NCI-H1105 (cell line): ENCODE results near the gene IRF8.

Experiments
- DNase-seq: peaks from one replicate; lab custom pipeline; 2025; lab: John Stamatoyannopoulos, UW

IRF8 gene

DNA sequence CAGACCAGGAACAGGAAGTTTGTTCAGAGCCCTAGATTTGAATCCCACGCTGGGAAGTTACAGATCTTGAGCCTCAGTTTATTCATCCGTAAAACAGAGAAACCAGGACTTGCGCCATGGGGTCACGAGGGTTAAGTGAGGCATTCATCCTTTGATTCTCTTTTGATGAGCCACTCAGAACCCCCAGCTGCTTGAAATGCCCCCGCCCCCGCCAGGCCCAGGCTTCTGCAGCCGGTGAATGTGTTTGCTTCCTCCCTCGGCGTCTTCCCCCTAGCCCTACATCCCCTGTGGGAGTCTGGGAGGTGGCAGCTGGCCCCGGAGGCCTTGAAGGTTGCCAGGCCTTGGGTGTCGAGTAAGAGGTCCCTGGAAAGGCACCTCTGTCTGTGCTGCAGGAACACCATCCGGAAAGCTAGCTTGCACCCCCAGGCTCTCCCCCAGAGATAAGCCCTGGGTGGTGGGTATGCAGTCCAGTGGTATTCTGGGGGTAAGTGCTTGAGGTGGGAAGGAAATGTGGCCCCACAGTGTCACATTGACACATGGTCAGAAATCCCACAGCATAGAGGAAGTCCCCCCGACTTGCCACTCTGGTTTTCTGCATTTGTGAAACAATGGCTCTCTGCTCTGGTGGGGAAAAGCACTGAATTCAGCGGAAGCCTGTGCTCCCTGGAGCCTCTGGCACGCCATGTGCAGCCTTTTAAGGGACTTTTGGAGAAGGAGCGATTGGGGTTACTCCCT, 14.9 kb downstream of the IRF8 start:
- DNase-seq, result no peak

DNA sequence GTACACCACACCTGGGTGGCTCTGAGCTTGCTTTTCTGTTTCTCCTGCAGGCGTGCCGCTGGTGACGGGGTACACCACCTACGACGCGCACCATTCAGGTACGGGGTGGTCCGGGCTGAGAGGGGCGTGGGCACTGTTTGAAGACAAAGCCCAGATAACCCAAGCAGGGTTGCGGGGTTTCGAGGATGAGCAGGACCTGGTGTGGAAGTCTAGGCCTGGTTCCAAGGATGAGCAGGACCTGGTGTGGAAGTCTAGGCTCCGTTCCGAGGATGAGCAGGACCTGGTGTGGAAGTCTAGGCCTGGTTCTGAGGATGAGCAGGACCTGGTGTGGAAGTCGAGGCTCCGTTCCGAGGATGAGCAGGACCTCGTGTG, 15.4 kb downstream of the IRF8 start:
- DNase-seq, result no peak

DNA sequence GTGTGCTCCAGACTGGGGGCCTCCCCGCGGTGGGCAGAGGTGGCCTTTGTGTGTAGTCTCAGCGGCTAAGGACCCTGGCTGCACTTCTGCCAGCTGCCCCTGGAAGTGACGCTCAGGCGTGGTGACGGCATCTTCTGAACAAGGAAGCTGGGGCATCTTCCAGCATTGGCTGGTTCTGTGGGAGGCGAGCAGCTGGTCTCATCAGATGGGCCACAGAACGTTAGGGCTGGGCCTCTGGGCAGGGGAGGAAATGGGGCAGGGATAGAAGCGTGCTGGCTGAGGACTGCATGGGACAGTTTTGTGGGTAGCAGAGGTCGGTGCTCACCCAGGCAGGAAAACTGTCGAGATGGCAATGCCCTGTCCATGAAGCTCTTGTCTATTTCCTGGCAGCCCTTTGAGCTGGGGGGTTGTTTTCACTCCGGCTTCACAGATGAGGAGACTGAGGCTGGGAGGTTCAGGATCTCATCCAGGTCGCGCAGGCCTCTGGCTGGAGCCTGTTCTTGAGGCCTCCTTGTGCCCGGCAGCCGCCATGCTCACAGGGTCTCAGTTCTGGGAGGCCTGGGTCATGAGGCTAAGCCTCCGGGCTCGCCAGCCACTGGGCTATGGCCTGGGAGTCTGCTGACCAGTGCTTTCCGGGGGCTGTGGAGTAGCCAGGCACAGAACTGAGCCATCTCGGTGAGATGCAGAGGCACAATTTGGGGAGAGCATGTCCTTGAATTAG, 16.3 kb downstream of the IRF8 start:
- no peak for DNase-seq

DNA sequence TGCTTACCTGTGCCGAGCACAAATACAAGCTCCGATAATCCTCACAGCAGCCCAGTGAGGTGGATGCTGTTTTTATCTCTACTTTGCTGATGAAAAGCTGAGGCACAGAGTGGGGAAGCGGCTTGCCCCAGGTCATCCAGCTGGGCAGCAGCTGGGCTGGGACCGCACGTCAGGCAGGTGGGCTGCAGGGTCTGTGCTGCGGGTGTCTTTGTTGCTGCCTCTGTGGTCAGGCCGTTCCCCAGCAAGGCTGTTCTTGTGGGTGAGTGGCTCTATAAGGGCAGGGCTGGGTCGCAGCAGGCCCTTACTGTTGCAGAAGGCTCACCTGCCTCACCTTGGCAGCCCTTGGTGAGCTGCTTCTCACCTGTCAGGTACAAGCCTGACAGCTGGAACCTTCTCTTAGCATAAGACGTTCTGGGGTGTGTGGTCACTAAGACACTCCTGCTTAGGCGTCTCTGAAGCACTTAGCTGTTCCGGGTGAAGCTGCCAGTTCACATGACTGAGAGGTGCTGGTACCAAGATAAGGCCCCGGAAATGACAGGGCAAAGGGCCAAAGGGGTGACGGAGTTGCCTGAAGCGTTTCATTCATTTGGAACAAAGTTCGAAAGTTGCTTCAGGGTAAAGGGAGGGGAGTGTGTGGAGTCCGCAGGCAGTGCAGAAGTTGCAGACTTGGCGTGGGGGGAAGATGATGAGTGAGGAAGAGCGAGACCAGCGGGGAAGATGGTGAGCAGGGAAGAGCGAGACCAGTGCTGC, 17.4 kb downstream of the IRF8 start:
- no peak for DNase-seq

- DNase-seq, result no peak
These were observed 18.1 kb downstream of the IRF8 start for GRCh38 chr16:85917012-85917411.

GRCh38 chr16:85917959-85918358, 19.0 kb downstream of the IRF8 start:
- DNase-seq, result no peak

GRCh38 chr16:85918436-85918835, 19.5 kb downstream of the IRF8 start:
- no peak for DNase-seq

- DNase-seq, result no peak
These were observed 20.6 kb downstream of the IRF8 start for GRCh38 chr16:85919271-85920267.

- DNase-seq, result no peak
These were observed 22.1 kb downstream of the IRF8 start for GRCh38 chr16:85921026-85921425.

DNA sequence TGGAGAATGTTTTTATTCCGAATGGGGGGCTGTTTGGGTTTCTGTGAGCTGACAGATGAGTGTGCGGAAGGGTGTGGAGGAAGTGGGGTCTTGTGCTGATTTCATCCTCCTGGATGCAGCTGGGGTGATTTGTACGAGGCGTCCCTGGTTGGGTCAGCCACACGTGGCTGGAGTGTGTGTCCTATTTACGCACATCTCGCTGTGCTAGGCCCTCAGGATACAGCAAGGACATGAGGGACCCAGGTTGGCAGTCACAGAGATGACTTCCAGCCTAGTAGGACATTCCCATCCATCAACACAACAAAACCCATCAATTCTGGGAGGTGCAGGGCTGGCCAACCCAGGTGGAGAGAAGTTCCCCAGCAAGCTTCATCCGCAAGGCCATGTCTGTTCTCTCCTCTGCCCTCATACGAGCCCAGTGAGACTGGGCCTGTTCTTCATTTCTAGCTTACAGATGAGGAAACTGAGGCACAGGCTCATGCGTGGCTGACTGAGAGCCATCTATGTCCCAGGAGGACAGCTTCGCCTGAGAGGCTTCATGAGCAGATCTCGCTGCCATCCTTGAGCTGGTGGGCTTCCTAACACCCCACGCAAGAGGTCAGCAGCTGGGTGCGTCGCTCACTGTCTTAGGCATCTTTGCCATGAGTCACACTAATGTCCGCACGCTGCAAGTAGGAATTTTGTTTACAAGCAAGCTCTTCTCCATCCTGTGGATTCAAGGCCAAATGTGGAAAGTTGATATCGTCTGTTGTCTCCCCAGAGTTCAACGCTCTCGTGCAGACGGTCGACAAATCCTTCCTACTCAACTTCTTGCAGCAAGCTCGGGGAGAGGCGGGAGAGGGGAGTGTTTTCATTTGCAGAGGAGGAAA, 24.4 kb downstream of the IRF8 start:
- no peak for DNase-seq

DNA sequence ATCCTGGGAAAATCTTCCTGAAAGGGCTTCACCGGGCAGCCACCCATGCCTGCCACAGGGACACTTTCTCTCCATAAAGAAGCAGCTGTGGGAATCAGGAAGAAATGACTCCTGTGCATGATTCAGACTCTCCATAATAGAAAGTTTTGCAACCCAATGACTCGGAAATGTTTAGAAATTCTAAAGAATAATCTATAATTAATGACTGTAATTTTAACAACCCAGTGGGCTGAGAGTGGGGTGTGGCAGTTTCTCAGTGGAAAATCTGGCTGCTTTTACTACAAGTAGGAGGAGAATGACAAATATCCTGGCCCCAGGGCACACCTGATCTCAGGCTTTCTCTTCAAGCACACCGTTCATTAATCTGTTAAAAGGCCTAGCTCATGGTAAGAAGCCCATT, 25.7 kb downstream of the IRF8 start:
- no peak for DNase-seq

DNA sequence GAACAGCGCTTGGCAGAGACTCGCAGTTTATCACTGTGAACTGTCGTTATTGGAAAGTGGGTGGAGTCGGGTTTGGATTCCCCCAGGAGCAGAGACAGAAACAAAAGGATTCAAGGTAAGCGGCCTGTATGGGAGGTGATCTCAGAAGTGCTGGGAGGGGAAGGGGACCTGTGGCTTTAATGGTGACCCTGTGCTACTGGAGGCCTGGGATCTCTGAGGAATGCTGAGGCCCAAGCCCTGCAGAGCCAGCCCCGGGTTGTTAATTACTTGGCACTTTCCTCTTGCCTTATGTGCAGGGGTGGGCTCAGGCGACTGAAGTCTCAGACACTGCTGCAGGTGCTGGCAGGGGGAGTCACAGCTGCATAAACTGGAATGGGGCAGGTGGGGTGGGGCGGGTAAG, 27.4 kb downstream of the IRF8 start:
- DNase-seq, result no peak

DNA sequence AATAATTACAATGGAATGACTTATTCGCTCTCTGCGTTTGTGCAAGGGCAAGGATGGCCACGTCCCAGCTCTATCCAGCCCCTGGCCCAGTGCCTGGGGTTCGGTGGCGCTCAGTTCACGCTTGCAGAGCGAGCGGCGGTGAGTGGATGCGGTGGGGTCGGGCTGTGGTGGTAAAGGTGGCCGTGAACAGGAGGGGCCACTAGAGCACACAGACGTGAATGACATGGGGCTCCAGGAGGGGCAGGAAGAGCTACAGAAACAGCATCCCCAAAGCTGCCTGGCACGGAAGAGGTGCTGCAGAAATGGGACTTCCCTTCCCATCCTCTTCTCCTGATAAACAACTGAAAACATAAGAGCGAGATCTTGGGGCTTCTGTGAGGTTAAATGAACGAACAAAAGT, 28.4 kb downstream of the IRF8 start:
- no peak for DNase-seq

DNA sequence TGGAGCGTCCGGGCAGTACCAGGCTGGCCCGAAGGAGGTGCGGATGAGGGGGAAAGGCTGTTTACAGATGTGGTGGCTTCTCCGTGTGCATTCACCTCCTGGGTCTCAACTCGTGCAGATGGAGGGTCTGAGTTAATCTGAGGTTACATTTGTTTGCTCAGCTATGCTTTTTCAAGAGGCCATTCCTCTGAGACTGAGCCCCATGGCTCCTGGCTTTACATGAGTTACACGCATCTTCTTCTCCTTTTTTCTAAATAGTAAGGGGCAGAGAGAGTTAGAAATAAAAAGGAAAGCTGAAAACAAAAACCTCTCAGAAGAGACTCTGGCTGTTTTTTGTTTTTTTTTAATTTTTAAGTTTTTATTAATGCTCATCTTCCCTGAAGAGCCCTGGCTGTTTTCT, 29.0 kb downstream of the IRF8 start:
- no peak for DNase-seq

DNA sequence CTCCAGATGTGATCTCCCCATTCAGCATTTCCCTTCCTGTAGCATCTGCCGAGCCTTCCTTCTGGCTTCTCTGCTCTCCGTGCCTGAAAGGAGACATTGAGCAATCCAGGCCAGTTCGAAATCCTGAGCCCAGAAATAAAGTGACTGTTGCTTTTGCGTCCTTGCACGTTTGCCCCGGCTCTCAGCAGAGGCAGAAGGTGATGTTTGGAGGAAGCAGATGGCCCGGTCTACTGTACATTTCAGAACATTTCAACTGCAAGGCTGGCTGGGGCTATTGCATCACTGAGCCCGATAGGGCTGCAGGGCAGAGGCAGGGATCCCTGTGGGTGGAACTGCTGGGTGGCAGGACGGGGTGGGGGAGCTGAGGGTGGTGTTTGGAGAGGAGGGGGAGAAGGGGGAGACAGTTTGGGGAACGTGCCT, 29.4 kb downstream of the IRF8 start:
- DNase-seq, result no peak

DNA sequence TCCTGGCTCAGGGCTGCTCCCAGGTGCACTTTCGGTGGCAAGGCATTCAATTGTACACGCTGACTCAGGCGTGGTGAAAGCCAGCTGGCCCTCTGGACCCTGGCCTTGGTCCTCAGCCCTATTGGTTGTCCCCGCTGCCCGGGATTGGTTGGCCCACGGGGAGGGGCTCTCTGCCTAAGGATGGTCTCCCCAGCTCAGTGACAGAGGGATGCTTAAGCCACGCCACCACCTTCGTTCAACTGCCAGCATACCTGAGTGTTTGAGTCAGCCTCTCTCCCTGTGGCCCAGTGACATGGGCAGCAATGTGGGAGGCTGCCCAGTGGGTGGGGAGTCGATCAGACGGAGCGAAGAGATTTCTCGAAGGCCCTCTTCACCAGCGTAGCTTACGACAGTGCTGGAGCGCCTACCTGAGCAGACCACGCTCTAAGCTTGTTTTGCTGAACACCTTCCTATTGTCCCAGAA, 30.3 kb downstream of the IRF8 start:
- no peak for DNase-seq

GRCh38 chr16:85930301-85930700, 31.3 kb downstream of the IRF8 start:
- DNase-seq, result no peak

DNA sequence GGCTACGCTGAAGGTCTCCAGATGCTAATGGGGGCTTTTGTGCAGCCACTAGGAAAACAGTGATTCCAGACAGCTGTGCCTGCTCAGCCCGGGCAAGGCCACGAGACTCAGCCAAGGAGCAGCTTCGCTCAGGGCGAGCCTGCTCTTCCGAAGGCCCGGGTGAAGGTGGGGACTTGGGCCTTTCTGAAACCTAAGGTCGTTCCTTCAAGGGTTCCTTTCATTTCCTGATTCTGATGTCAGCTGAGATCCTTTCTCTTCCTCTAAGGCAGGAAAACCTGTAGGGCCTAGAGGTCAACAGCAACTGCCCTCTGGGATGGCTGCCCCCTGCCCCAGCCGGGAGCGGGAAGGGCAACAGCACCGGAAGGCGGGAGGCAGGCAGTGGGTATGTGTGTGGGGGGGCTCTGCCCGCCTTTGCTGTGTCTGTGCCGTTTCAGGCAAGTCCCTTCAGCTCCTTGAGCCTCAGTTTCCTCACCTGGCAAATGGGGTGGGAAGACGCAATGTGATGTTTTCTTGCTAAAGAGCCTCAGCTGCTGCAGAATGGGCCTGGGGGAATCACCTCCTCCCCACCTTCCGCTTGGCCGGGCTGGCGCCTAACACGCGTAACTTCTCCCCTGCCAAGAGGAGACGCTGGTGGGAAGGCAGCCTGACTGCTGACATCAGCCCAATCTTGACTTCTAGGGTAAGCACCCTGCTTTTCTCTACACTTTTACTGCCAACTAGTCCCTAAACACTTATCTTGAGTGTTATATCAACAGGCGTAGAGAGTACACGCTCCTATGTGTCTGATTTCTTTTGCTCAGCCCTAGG, 32.8 kb downstream of the IRF8 start:
- no peak for DNase-seq

DNA sequence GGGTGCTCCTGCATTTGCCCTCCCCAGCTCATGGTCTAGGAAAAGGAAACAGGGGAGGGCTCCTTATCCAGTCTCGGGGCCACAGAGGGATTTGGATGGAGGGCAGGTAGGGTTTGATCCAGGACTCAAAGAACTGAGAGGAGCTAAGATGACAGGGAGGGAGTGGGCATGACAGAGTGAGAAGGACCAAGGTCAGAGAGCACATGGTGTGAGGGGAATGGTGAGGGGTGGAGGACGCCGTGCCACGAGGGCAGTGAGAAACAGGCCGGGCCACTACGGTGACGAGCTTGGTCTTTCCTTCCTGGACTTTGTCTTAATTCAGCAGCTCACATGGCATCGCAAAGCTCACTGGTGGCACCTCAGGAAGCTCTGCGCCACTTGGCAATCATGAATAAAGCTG, 35.2 kb downstream of the IRF8 start:
- no peak for DNase-seq

DNA sequence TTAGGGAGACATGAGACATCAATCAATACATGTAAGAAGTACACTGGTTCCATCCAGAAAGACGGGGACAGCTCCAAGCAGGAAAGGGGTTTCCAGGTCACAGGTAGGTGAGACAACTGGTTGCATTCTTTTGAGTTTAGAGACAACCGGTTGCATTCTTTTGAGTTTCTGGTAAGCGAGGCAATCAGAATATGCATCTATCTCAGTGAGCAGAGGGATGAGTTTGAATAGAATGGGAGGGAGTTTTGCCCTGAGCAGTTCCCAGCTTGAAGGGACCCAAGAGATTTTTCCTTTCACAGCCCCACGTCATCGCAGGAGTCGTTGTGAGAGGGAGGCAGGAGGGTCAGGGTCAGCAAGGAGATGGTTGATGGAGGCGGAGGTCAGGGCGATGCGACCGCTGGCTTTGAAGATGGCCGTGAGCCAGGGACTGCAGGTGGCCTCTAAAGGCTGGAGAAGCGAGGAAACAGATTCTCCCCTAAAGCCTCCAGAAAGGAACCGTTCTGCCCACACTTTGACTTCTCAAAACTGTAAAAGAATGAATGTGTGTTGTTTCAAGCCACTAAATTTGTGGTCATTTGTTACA, 36.5 kb downstream of the IRF8 start:
- no peak for DNase-seq
